HG02623 (cell line): ENCODE results near the gene ADGRD2.

Experiments used
- ATAC-seq: cut with Tn5 transposase; IDR thresholded peaks from one replicate; pipeline ENCODE4 v1.9.1; 2021; ENCODE audit warnings: moderate library complexity; ENCODE audit not compliant: unreplicated experiment

Gene ADGRD2

DNA sequence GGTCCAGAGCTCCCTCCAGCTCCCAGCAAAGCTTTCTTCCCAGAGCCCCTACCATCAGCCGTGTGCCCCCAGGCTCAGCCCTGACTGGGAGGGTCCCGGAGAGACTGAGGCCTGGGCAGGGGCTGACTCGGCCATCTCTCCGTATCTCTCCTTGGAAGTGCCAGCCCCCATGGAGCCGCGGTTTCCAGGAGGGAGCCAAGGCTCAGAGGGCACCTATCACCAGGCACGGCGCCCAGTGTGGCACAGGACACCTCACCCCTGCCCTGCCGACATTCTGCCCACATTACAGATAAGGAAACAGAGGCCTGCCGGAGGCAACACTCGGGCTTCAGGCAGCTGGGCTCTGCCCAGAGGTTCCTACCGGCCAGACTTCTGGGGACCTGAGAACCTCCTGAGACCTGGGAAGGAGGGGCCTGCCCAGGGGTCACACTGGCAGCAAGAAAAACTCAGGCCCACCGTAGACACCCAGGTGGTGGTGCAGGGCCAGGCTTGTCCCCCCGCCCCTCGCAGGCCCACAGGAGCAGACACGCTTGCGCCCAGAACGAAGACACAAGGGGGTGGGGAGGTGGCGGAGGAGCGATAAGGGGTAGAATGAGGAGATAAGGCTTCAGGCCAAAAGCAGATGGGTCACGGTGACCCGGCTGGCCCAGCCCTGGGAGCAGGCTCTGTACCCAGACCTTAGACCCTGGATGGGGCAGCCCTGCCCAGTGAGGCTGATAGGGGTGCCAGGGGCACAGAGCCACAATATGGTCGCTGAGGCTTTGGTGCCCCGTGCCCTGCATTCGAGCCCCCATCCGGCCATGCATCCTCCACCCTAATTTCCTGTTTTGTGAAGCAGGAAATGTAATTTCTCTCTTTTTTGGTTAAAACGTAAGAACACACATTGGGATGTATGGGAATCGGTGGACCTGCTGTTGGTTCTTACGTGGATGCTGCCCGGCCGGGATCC is 45.1 kb downstream of the ADGRD2 start:
- ATAC-seq, result no peak

DNA sequence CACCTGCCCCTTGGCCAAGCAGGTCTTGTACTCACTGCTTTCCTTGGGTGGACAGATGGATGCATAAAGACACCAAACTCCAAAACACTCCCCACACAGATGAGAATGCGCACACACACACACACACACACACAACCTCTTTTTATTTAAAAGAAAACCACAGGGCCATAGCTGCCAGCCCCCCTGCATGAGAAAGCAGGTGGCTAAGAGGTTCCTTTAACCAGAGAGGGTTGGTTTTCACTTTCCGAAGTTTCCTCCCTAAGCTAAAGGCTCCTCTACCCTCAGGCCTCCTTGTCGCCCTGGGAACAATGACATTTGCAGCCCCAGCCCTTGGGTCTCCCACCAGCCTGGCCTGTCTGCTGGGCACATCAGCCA is 45.8 kb downstream of the ADGRD2 start:
- ATAC-seq, result no peak

DNA sequence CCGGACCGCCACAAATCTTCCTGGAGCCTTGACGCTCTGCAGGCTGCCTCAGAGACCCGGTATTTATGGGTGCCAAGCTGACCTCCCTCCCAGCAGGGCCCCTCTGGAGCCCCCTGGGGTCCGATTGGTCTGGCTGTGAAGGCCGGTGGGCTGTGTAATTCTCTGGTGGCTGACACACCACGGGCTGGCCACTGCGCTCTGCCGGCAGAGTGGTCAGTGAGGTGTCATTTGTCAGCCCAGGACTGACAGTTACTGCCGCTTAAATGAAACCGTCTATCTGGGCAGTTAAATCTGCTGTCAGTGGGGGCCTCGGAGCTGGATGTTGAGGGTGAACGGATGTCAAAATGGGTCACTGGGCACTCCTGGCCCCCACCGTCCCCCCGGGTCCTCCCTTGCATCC is 46.2 kb downstream of the ADGRD2 start:
- ATAC-seq, result no peak

DNA sequence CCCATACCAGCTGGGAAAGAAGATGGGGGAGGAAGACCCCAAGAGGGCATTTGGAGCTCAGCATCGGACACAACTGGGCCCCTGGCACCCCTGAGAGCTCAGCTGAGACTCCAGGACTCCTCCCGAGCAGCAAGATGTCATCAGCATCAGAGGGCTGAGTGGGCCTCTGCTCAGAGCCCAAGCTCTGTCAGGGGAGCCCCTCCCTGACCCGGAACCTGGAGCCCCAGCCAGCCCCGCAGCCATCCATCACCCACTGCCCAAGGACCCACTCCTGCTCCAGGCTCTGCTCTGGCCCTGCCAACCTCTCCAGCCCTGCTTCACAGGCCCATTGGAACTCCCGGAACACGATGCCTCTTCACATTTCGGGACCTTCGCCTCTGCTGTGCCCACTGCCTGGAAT is 47.2 kb downstream of the ADGRD2 start:
- ATAC-seq, result no peak

DNA sequence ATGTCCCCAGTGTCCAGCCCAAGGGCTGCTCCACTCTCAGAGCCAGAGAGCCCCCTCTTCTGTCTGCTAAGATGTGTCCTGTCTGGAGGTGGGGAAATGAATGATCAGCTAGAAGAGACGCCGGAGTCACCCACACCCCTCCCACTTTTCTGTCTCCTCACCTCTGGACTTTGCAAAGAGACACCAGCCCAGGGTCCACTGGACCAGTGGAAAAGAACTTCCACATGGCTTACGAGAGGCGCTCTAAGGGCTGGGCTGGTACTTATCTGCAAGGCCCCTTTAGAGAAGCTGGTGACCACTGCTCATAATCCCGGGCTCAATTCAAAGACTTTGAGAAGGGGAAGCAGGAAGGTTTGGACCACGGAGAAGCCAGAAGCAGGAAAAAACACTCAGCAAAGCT is 47.8 kb downstream of the ADGRD2 start:
- ATAC-seq, result no peak

DNA sequence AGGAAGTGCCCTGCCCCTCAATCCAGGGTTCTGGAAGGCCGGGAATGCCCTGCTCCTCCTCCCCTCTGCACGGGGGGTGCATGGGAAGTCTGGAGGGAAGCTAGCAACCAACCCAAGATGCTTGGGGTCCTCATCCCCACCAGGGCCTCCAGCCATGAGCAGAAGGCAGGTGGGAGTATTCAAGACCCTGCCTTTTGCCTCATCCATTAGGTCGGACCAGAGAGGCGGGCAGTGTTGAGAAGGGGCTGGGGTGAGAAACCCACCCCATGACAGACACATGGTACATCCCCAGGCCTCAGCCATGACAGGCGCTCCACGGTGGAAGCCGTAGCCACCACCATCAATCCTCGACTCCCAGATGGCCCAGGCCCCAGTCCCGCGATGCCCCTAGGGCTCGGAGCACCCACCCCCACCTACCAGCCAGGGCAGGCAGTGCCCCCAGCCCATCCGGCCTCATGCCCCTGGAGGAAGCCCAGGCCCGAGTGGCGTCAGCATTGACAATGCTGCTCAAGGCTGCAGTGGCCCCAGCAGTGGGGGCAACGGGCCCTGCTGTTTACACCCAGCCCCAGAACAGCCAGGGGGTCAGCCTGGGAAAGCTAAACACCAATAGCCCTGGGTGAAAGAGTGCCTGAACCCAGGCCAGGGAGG is 48.4 kb downstream of the ADGRD2 start:
- no peak for ATAC-seq

DNA sequence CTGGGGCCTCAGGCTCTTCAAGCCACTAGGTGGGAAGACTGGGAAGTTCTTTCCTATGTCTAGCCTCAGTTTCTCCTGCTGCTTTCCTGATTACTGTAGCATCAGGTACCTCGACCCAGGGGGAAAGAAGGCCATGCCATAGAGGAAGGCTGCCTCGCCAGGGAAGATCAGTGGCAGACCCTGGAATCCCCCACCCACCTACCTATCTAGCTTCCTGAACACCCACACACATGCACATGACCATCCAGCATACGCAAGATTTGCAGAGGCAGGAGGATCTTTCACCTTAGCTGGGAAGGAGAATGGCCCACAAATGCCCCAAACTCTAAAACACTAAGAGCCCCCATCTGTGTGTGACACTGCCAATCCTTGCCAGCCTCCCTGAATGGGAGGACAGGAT is 49.0 kb downstream of the ADGRD2 start:
- ATAC-seq, result no peak

DNA sequence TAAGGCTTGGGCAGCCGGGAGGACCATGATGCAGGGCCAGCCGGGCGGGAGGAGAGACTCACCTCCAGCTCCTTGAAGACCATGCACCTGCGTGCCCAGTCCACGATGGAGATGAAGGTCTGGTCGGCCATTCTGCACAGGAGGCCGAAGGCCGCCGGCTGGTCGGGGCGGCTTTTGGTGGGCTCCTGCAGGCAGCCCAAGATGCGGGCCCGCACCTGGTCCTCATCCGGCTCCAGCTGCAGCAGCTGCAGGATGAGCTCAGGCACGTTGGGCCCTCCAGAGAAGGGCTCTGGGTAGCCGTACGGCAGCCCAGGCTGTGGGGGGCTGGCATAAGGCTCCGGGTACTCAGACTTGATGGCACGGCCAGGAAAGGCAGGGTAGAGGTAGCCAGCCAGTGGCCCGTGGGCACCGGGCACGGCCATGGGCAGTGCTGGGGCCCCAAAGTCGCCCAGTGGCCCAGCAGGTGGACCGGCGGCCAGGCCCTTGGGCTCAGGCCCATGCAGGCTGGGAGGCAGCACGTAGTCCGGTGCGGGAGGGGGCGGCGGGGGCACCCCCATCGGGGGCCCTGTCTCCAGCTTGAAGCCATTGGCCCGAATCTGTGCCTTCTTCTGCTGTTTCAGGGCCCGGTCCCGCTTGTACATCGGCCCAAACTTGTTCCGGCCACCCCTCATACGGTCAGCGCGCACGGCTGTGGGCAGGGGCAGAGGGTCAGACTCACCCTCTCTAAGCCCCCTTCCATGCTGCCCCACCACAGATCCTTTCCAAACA is 50.0 kb downstream of the ADGRD2 start:
- no peak for ATAC-seq

DNA sequence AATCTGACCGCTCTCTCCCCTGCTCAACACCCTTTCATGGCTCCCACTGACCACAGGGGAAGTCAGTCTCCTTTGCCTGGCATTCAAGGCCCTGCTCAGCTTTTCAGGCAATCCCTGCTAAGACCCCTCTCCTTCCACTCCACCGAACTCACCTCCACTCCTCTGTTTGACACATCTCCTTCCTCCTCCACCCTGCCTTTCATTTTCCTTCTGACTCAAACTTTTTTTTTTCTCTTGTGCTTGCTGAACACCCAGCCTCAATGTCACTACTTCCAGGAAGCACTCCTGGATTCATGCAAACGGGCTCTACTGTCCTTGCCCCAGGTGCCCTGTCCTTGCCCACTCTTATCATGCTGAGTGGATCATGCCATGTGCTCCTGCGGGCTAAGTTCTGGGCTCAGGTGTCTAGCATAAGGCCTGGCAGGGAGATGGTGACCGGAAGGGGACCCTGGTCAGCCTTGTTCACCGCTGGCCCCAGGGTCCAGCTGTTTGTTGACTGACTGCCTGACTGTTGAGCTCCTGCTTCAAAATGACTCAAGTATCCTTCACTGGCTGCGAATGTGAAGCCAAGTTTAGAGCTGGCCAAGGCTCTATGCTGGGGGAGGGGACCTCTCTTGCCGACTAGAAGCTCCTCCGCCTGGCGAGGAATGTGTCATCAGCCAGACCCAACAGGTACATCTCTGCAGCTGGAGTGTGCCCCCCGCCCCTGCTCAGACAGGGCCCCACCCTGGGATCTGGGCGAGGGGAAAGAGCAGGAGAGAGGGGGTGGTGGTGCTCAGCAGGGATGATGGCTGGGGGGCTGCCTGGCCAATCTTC is 50.8 kb downstream of the ADGRD2 start:
- no peak for ATAC-seq

DNA sequence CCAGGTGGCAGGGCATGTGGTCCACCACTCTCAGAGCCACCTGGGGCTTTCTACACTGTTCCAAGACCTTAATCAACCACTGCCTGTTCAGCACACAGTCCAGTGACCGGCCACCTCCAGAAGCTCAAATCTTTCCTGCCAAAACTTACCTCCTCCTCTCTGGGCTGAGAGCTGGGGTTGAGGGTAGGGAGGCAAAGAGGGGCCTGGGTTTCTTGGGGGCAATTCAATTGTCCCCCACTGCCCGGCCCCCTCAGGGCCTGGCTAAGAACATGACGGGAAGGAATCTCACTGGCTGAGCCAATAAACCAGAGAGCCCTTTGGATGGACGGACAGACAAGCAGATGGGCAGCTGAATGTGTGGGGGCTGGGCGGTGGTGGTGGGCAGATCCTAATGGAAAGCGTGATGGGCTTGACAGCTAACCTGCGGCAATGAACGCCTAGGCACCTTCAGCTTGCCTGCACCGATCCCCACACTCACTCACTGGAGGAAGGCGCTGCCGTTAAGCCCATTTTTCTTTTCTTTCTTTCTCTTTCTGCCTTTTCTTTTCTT is 51.6 kb downstream of the ADGRD2 start:
- no peak for ATAC-seq

DNA sequence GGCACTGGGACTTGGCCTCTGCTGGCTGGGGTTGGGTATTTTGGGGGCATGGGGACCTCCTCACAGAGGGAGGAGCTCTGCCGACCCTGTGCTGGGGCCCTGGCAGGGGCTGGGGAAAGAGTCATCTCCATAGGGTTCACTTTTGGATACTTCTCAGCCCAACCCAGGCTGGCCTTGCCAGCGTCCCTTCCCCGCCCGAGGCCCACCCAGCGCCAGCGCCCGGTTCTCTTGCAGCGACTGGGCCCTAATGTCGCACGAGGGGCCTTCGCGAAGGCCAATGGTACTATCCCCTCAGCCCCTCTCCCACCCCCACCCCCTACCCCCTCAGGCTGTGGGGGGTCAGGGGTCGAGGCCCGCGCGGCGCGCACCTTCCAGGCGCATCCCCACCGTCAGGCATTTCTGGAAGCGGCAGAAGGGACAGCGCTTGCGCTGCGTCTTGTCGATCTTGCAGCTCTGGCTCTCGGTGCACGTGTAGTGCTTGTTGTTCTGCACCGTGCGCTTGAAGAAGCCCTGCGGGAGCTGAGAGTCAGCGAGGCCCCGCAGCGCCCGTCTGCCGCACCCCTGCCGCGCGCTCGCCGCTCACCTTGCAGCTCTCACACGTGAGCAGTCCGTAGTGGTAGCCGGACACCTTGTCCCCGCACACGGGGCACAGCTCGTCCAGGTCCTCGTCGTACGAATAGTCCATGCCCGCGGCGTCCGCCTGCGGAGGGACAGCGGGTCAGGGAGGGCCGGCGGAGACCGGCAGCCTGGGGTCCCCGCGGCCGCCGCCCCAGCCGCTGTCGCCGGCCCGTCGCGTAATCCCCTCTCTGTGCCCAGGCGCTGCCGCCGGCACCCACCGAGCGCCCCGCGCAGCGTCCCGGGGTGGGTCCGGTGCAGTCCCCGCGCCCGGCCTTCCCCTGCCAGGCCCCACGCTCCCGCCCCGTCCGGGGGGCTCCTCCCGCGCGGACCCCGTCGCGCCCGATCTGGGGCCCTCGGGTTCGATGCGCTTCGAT is 52.8 kb downstream of the ADGRD2 start:
- no peak for ATAC-seq

DNA sequence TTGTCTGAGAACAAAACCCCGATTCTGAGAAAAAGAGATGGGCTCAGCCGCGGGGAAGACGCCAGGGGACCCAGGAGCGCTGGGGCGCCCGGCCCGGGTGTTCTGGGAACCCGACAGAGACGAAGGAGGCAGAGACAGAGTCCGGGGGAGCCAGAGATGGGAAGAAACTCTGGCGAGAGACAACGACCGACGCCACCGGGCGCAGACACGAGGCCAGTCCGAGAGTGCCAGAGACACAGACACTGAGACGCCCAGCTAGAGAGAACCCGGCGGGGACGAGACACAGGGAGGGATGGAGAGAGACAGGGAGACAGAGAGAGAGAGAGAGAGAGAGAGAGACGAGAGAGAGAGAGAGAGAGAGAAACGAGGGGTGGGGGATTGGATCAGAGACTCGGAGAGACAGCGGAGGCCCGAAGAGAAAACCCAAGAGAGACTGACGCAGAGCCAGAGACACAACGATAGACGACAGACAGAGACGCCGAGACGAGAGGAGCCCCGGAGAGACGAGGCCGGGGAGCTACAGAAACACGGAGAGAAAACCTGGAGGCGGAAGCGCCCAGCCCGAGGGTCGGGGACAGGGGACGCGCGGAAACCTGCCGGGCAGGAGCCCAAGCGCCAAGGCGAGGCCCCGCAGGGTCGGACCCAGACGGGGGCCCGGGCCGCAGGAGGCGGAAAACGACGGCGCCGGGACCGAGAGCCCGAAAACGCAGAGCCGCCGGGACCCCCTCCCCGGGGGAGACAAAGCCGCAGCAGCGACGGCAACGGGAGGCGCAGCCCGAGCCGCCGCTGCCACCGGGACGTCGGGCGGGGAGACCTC is 53.7 kb downstream of the ADGRD2 start:
- ATAC-seq, result no peak

DNA sequence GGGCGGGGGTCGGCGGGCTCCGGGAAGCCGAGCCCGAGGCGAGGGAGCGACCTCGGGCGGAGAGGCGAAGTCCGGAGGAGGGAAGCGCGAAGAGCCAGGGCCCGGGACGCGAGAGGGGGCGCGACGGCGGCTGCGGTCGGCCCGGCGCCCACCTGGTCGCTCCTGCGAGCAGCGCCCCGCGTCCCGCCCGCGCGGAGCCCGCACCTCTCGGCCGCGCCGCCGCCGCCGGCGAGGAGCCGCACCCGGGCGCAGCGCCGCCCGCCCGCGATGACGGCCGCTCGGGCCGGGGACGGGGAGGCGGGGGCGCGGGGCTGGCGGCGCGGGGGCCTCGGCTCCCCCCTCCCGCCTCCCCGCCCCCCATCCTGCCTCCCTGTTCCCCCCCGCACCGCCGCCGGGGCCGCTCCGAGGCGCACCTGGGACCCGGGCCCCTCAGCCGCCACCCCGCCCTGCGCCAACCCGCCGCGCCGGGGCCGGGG is 54.3 kb downstream of the ADGRD2 start:
- ATAC-seq, result no peak

DNA sequence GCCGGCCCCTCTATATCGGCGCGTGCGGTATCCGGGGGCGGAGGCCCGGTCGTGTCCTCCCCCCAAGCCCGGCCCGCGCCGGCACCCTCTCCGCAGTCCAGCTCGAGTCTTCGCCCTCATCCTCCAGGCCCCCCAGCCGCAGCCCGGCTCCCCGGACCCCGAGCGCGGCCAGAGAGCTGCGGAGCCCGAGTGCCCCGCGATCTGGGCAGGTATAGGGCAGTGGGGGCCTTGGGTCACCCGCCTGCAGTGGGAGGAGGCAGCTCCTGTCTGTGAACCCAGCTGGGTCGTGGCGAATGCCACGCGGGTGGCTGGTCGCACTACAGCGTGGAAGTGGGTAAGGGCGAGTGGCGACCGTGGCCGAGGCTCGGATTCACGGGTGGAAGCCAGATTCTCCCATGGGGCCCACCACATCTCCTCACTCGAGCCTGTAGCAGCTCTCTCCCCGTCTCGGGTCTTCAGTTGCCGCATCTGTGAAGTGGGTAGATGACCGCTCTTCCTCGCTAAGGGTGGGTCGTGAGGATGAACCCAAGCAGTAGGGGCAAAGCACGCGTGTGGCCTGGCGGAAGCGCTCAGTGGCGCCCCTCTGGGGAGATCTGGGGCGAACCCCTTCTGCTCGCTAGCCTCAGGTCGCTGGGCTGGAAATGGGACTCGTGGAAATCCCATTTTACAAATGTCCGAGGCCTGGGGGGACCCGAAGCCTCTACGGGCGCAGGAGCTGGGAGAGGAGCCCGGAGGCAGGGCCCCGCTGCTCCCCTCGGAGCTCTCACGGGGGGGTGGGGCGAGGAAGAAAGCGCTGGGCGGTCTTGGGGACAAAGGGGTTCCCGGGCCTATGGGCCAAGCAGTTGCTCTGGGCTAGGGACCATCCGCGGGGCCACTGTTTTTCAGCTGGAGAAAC is 55.0 kb downstream of the ADGRD2 start:
- no peak for ATAC-seq

DNA sequence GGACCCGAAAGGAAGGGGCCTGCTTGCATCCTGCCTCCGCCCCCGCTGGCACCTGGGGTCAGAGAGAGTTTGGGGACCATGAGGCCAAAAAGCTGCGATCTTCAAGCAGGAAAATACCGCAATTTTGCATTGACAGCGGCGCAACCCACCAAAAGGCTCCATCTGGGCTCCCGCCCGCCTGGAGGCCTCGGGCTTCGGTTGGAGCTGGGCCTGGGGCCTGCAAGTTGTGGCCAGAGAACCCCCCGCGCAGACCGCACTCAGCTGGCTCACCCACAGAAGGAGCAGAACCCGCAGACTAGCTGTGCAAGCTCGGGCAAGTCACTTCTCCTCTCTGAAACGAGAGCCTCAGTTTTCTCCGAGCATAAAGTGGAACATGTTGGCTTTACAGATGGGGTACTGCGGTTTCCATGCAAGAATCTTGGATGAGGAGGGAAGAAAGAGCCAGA is 55.7 kb downstream of the ADGRD2 start:
- no peak for ATAC-seq

DNA sequence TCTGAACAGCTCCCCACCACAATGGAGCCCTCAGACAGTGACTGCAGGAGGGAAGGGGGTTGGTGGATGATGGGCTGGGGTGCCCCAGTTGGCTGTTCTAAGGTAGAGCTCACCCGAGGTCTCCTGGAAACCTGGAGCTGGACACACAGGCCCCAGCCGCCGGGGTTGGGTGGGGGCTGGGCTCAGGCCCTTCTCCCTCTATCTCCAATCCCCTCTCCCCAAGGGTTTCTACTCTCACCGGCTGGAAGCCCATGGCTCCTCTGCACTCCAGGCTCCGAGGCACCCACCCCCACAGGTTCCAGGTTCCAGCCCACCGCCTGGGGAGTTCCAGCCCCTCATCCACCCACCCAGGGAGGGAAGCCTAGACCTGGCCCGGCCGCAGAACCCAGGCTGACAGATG is 56.2 kb downstream of the ADGRD2 start:
- no peak for ATAC-seq
